ENCODE measurements around the gene TUBA4B.
A peak's percentile ranks its signal among the peaks of the same experiment; 100 is the strongest.

TUBA4B gene

DNA sequence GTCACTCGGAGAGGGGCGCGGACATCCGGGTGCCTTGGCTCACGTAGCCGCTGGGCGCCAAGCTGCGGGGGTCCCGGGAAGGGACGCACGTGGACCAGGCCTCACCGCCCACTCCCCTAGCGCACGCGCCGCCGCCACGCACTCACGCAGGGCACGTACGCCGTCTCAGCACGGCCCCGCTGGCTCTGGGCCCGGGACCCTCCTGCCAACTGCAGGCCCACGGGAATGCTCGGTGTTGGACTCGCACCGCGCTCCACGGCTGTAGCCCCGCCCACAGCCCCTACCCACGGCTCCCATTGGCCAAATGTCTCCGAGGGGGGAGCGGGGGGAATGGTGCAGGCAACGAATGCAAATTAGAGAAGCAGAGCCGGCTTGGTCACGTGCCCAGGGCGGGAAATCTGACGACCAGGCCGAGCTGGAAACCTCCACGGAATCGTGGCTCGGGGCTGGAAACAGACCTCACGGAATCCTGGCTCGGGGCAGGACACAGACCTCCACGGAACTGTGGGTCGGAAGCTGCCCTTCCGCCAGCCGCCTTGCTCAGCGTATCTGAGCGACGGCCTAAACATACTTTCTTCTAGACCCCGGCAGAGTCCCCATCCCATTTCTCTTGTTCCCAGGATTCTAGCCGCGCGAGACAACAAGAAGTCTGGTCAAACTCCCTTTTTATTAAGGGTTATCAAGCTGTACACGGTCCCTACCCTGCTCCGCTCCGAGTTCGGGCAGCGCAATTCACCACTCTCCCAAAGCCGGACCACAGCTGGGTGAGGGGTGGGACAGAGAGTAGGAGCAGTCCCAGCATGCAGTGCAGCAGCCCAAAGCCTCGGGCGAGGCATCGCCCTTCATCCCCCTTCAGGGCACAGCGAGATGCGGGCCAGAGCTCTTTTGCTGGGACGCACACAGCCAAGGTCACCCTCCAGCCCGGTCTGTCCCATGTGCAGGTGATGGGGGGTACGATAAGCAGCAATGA, 34.0 kb upstream of the TUBA4B start, which contains the start of gene ABCB6:
Gene ABCB6, minus strand, starts transcription at position 227 of the 970 bp plus-strand sequence. CDS start 285 bp downstream, outside the sequence.
- peak; percentile 48 for FAIRE-seq
- peak; percentile 29 for DNase-seq (ENCODE audit: insufficient read length, low spot score)

DNA sequence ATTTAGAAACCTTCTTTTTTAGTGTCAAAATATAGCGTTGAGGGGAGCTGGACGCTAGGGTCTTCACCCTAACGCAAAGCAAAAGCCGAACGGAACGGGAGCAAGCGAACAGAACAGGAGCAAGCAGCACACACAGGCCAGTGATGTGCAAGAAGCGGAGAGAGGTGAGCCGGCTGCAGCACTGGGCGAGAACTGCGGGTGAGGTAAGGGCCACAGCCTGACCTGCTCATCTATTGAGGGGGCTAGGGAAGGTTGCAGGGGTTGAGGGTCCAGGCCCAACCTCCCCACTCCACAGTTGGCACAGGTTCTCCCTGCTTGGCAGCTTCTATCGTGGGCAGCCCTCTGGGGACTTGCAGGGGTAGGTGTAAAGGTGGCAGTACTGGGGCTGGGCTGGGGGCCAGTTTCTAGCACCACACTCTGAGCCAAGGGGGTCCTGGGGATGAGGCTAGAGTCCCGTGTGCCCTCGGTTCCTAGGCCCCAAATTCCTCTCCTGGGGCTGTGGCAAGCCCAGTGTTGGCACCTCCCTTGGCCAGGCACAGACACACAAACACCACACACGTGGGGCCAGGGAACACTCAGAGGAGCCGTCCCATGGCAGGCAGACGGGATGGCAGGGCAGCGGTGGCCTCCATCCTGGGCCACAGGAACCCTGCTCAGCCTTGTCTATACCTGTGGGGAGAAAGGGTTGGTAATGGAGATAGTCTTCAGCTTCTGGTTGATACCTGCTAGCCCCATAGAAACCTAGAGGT, 33.1 kb upstream of the TUBA4B start:
- DNase-seq (ENCODE audit: insufficient read length, low spot score), result no peak
- no peak for FAIRE-seq

- FAIRE-seq, result no peak
These were observed 32.2 kb upstream of the TUBA4B start for GRCh38 chr2:219220652-219221402.

DNA sequence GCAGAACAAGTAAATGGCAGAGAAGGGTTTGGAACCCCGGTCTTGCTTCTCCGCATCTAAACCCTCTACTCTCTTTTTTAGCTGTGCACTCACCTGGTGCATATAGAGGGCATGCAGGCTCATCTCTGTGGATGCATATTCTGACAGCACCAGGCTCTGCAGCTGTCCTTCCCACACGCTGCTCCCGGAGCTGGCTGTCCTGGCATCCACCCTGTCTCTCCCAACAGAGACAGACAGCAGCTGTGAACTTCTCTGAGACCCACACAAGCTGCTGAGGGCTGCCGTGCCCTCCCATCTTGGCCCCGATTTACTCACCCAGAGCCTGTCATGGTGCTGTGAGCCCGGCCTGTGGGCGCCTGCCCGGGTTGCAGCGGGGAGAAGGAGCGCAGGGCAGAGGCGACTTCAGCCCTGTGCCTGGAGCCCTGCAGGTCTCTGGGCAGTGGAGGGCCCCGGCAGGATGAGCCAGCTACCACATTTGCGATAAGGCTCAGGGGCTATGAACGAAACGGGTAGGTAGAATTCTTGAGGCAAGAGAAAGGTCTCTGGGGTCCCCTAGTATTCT, 31.0 kb upstream of the TUBA4B start:
- FAIRE-seq, result no peak
- DNase-seq (ENCODE audit: insufficient read length, low spot score), result no peak

More at GRCh38 chr2:219220652-219221402, 32.2 kb upstream of the TUBA4B start:
- no peak for DNase-seq (ENCODE audit: insufficient read length, low spot score)

GRCh38 chr2:219223831-219224610, 29.0 kb upstream of the TUBA4B start:
- DNase-seq (ENCODE audit: insufficient read length, low spot score) (no peak), FAIRE-seq (no peak)

DNA sequence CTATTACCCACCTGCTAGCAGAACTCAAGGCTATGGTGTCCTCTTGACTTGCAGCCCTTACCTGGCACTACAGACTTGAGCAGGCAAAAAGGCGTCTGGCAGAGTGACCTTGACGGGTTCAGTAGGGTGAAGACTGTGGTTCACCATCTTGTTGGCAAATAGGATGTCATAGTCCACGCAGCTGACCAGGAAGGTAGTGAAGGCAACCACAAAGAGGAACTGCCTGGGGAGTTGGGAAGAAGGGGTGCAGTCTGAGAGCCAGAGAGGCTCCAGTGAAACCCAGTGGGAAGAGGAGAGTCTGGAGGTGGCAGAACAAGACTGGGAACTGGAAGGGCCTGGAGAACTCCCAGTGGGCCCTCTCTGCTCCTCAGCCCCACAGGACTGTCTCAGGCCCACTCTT, 27.7 kb upstream of the TUBA4B start:
- DNase-seq (ENCODE audit: insufficient read length, low spot score), result no peak
- FAIRE-seq, result no peak

DNA sequence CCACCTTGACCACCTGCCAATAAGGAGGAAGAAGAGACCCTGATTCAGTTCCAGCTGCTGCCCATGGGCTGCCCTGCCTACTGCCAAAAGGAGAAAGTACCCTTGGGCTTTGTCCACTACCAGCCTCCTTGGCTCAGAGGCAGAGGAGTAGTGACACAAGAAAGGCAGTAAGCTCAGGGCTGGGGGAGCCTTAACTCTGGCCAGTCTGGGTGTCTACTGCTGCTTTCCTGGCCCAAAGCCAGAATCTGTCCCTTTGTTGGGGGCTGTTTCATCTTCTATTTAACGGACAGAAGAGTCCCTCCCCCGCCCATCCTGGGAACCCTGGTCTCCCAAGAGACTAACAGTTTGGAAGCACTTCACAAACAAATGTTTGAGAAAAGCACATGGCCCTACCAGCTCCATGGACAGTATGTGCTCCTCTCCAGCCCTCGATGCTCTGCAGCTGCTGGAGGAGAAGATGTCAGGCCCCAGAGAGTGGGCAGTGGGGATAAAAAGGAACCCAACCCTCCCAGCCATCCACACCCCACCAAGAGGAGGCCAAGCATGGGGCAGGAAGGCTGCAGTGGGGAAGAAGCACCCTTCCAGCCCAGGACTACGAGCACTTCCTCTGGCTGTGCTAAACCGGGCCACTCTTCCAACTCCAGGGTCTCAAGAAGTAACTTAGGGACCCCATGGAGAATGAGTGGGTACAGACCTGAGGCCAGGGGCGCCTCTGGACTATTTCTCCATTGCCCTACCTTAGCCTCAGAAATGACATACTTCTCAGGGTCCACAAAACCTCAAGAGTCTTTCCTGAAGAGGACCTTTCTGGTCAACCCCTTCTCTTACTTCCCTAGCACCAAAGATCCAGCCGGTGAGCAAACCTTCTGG, 24.8 kb upstream of the TUBA4B start:
- DNase-seq (ENCODE audit: insufficient read length, low spot score) (no peak), FAIRE-seq (no peak)

- no peak for DNase-seq (ENCODE audit: insufficient read length, low spot score)
- FAIRE-seq, result no peak
These were observed 24.1 kb upstream of the TUBA4B start for GRCh38 chr2:219228911-219229304.

DNA sequence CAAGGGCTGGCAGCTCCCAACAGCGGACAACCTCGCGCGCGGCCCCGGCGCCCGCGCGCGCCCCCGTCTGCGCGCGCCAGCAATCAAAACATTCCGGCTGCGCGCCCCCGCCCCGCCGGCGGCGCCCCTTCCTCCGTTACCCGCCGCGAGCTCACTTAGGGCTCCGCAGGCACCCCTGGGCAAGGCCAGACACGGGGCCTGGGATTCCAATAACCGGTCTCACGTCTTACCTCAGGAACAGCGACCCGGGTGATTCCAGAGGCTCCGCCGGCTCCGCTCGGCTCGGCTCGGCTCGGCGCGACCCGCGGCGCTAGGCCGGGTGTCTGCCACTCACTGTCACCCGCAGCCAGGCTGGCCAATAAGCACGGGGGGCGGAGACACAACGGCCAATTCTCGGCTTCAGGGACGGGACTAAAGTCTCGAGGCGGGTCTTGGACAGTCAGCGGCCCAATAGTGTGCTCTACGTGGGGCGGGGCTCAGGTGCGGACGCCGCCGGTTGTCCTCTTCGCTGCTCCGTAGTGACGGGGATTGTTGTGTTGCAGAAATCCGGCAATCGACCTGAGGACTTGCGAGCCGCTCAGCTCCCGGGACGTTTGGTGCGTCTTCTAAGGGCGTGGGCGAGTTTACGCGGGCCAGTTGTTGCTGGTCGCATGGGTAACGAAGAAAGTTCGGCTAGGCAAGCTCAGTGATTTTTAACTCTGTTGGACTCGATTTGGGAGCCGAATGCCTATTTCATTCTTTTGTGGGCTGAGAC, 23.6 kb upstream of the TUBA4B start, which contains the start of the genes ANKZF1 and ATG9A:
Gene ANKZF1, plus strand, starts transcription at position 502 of the 754 bp plus-strand sequence. CDS start 452 bp downstream, outside the sequence.
Gene ATG9A, minus strand, starts transcription at position 332 of the 754 bp plus-strand sequence. CDS start 1,612 bp downstream, outside the sequence.
- peak; percentile 95 for FAIRE-seq

DNA sequence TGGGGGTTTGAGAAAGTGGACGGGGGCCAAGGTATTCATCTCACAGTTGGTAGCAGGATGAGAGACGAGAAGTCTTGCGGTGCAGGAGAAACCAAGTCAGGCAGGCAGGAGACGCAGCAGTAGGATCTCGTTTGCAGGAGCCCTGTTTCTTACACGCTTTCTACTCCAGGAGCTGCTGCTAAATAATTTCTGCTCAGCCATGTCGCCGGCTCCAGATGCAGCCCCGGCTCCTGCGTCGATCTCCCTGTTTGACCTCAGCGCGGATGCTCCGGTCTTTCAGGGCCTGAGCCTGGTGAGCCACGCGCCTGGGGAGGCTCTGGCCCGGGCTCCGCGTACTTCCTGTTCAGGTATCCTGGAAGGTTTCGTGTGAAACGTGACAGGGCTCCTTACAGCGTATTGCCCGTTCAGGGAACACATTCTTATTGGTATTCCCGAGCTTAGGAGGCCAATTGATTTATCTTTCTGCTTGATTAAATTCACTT, 22.9 kb upstream of the TUBA4B start:
- DNase-seq (ENCODE audit: insufficient read length, low spot score), result no peak
- no peak for FAIRE-seq

More for the DNA sequence above, 23.6 kb upstream of the TUBA4B start, which contains the start of the genes ANKZF1 and ATG9A:
- peak; percentile 98 for DNase-seq (ENCODE audit: insufficient read length, low spot score)

DNA sequence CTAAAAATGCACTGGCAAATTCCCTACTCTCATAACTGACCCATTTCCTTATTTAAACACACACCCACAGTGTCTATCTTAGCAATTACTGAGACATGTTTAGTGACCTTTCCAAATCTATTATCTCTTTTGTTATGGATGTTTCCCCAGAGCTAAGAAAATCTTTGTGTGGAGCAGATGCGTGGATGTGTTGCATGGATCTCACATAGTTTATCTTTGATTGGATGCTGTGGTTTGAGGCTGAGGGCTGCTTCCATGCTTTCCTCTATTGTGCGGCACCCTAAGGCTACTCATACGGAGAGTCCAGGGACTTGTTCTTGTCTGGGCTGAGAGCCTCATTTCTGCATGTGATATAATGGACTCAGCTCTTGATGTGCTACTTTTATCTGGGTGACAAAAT, 18.7 kb upstream of the TUBA4B start:
- FAIRE-seq (no peak), DNase-seq (ENCODE audit: insufficient read length, low spot score) (no peak)

DNA sequence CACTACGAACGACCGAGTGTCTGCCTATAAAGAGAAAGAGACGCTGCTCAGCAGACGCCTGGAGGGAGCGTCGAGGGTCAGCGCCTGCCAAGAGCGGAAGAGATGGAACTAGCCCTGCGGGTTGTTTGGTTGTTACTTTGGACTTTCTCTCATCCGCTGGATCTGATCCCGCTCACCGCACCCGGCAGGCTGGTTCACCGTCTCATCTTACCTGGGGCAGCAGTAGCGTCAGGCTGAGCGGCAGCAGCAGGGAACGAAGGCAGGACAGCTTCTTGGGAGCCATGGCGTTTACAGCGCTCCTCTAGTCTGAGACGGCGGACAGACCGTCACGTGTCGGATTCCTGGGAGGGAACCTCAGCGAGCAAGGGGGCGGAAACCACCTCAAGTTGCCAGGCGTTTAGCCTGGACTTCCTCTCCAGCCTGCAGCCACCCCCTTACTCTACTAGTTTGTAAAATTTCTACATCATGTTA, 9.7 kb upstream of the TUBA4B start:
- FAIRE-seq (no peak), DNase-seq (ENCODE audit: insufficient read length, low spot score) (no peak)

- no peak for FAIRE-seq
These were observed 8.3 kb upstream of the TUBA4B start for GRCh38 chr2:219244789-219245147.

DNA sequence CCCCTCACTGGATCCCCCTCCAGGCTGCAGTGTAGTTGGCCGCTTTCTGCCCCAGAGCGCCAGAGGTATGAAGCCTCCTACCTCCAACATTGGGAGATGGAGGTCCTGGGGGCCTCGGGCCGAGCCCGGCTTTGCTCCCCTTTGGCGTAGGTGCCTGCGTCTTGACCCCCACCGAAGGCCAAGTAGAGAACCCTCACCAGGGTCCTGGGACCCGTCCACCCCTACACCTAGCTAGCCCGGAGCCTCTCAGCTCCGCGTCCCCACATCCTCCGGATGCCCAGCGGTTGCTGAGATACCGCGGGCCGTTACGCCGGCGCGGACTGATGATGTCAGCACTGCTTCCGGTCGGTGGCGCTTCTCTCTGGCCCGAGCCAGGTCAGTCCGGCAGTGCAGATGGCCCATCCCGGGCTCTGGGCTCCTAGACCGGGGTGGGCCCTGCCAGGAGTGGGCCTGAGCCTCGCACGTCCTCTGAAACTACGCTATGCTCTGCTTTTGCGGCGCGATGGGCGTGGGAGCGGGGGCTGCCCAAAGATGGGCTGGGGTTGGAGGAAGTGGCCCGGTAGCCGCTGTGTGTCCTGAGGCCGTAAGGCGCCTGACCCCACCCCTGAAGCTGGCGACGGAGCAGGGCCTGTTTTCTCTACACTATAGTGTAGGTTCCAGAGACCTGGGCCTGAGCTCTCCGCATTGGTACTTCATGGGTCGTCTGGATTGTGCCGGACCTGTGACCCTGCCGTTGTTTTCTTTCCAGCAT, 7.7 kb upstream of the TUBA4B start, which contains the start of the genes GLB1L and STK16:
Gene GLB1L, minus strand, starts transcription at position 297 of the 751 bp plus-strand sequence. CDS start 1,871 bp downstream, outside the sequence.
Gene STK16, plus strand, starts transcription at position 332 of the 751 bp plus-strand sequence. CDS start 521 bp downstream, outside the sequence.
- peak; percentile 97 for DNase-seq (ENCODE audit: insufficient read length, low spot score)
- FAIRE-seq, result peak; percentile 89

More at GRCh38 chr2:219244789-219245147, 8.3 kb upstream of the TUBA4B start:
- DNase-seq (ENCODE audit: insufficient read length, low spot score), result no peak

GRCh38 chr2:219245899-219246230, 7.2 kb upstream of the TUBA4B start:
- DNase-seq (ENCODE audit: insufficient read length, low spot score) (no peak), FAIRE-seq (no peak)

DNA sequence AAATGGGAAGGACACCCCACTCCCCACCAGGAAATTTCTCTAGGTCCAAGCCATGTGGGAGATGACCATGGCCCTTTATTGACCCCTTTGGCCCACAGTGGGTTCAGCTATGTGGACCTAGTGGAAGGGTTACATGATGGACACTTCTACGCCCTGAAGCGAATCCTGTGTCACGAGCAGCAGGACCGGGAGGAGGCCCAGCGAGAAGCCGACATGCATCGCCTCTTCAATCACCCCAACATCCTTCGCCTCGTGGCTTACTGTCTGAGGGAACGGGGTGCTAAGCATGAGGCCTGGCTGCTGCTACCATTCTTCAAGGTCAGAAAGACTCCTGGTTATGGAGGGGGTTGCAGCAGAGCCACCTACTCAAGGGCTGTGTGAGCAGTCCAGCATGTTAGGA, 6.5 kb upstream of the TUBA4B start:
- DNase-seq (ENCODE audit: insufficient read length, low spot score) (no peak), FAIRE-seq (no peak)
